Inferior parietal cortex (tissue), 1 donor: ENCODE results near the gene HBZ.
"Not testable (repeated sequence)": the region's sequence is repeated elsewhere in the genome, so short reads cannot be mapped to it uniquely, and the experiment has no call there.

Source experiments
- DNase-seq: peaks from one replicate; pipeline ENCODE4 v3.0.0-alpha.2; 2016; ENCODE audit errors: extremely low spot score

Gene HBZ

GRCh38 chr16:152141-153128 is at the start of gene HBZ:
Gene HBZ, plus strand, starts transcription at chr16:152644. Its CDS starts 266 bp downstream, at chr16:152910.
- no peak for DNase-seq

DNA sequence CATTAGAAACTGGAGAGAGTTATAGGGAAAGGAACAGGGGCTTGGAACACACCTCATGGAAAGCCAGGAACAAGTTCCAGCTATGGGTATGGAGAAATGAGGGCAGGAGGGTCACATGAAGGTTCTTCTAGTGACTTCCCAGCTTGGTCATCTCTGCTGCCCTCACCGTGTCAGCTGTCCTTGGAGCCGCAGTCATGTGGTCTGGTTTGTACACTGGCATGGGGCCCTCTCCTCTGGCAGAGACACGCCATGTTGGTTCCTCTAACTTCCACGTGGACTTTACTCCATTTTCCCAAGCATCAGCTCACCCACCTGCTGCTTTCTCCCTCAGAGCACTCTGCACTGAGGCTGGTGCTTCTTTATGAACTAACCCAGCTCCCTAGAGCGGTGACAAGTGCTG is 48.1 kb upstream of the HBZ start:
- DNase-seq = no peak

DNA sequence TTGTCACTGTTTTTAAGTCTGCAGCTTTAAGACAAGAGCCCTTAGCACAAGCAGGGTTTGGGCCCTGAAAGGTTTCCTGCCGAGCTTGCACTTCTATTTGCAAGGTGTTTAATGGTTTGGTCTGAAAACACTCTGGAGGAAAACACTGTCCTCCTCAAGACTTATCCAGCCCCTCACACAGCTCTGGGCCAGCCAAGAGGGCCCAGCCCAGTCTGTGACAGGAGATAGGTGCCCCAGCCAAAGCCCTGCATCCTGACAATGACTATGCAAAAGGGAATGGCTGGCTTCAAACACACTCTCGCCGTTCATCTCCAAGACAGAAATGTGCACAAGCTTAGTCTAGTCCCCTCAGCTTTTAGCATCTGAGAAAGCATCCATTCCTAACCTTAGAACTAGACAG is 47.5 kb upstream of the HBZ start:
- DNase-seq = no peak

- DNase-seq = no peak
Measured at GRCh38 chr16:105521-105920, 46.9 kb upstream of the HBZ start.

DNA sequence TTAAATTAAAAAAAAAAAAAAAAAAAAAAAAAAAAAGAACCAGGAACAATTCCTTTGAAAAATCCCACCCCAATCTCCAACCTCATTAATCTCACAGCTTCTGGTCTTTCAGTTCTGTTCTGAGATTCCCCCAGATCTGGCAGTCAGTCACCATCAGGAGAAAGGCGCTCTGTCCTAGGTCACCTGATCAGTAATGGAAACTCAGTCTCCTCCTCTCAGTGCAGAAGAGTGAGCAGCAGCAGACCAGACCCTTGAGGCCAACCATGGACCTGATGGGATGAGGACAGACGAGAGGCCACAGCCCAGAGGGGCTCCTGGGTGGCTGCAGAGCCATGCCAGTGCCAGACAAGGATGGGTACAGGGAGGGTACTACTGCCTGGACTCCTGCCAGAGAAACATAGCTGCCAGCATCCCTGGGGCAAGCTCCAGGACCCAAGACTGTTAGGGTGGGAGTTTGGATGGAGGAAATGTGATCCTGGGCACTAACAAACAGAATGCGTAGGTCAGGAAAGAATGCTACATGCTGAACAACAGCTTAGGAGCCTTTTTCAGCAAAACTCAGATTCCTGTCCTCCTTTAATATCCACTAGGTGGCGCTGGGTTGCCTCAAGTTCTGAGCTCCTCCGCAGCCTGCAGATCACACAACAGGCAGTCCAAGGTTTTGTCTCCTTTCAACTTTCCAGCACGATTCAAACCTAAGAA is 45.7 kb upstream of the HBZ start:
- peak; percentile 87 for DNase-seq

DNA sequence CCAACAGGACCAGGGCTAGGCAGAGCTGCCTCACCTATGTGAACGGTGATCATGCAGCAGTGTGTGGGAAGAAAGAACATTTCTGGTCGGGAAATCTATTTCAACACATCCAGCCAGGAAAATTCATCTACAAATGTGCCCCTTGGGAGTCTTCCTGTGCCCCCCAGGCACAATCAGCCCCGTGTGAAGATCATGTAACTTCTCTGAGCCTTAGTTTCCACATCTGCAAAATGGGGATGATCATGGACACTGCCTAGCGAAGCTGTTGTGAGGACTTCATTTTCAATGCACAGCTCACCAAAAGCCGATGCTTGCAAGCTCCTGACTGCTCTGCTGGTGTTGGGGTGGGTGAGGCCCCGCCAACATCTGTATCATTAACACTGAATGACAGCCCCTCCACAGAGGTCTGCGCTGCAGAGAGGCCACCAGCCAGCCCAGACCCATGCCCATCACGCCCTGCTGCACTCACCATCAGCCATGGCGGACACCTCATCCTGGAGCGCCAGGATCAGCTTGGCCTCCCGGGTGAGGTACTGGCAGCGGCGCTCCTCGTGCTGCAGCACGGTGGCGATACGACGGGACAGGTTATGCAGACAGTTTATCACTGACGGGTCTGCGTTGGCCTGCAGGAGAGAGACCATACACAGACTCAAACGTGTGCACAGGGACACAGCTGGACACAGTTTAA is 40.1 kb upstream of the HBZ start:
- DNase-seq = no peak

DNA sequence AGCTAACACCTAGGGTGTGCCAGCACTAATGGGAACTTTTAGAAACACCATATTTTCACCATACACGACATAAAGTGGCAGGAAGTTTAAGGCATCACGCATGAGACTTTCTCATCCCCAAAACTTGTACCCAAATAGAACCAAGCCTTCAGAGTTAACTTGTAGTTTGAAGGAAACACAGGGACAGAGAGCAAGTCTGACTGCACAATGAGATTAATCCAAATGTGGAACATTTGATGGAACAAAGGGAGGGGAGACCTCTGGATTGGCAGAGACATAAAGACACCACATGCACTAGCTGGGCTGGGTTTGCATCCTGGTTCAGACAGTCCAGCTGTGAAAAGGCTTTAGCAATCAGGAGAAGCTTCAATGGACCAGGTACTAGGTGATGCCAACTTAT is 38.1 kb upstream of the HBZ start:
- no peak for DNase-seq

DNA sequence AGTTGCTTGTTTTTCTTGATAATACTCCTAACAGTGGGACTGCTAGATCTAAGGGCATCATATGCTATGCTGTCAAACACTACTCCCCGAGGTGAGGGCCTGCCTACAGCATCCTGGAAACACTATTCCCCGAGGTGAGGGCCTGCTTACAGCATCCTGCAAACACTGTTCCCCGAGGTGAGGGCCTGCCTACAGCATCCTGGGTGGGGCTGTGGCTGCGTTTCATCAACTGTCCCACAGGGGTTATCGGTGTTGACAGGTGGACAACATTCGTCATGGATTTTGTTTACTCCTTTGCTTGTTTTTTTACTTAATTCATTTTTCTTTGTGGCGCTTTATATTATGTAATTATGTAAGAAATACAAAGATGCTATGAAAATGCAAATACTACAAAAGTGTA is 36.4 kb upstream of the HBZ start:
- no peak for DNase-seq

- DNase-seq = no peak
Measured at GRCh38 chr16:117379-118365, 34.8 kb upstream of the HBZ start.

GRCh38 chr16:118857-119256 is 33.6 kb upstream of the HBZ start:
- no peak for DNase-seq

DNA sequence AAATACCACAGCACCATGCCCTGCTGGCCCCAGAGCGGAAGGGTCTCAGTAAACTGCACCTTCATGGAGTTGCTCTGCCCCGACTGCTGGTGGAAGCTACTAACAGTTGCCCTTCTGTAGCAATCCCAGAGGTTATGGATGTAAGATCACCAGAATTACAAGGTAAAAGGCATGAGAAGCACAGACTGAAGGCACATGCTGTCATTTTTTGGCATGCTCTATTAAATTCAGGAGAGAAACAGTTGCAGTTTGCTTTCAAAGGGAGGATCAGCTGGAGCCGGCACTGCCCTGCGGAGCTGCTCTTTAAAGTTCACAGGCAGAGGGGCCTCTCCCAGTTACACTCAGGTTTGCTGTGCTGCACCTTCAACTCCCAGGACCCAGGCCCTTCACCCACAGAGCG is 33.1 kb upstream of the HBZ start:
- no peak for DNase-seq

- DNase-seq = no peak
Measured at GRCh38 chr16:119835-120491, 32.5 kb upstream of the HBZ start.

GRCh38 chr16:120756-121155 is 31.7 kb upstream of the HBZ start:
- no peak for DNase-seq

GRCh38 chr16:122361-122760 is 30.1 kb upstream of the HBZ start:
- DNase-seq = no peak

- not testable (repeated sequence) for DNase-seq
Measured at GRCh38 chr16:123558-124350, 28.7 kb upstream of the HBZ start.

DNA sequence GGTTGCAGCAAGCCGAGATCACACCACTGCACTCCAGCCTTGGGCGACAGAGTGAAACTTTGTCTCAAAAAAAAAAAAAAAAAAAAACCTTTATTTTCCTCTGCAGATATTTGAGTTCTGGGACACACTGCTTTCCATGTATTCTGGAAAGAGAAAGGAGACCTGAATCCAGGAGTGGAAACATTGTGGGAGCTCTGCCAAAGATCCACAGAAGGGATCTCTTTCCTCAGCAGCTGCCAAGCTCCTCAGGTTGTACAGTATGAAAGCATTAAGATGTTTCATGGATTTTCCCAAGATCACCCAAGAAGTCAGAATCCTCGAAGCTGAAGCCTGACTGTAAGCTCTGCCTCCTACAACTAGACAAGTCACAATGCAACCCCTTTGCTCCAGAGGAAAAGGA is 27.4 kb upstream of the HBZ start:
- no peak for DNase-seq

- DNase-seq = no peak
Measured at GRCh38 chr16:129075-129474, 23.4 kb upstream of the HBZ start.

GRCh38 chr16:130533-131173 is 21.8 kb upstream of the HBZ start:
- DNase-seq = no peak

- DNase-seq = no peak
Measured at GRCh38 chr16:132120-132519, 20.3 kb upstream of the HBZ start.
